GM12875 (cell line): ENCODE measurements around the gene FRMD4A.

Source experiments
- H3K4me3 ChIP-seq: one replicate; pipeline ENCODE4 v1.5.1; 2011; ENCODE audit warnings: low read depth, low read length, control low read depth
- CTCF ChIP-seq: IDR thresholded peaks from 2 replicates; pipeline ENCODE4 v1.5.1; 2011; ENCODE audit warnings: low read depth, mild to moderate bottlenecking, control low read depth, inconsistent platforms, low read length, moderate library complexity, borderline replicate concordance; ENCODE audit not compliant: insufficient read depth

The FRMD4A gene

GRCh38 chr10:13920465-13920864, 410.3 kb downstream of the FRMD4A start:
- TF ChIP-seq CTCF, result no peak
- no peak overlapping the region for H3K4me3 ChIP-seq

GRCh38 chr10:13920031-13920430, 410.7 kb downstream of the FRMD4A start:
- no peak for TF ChIP-seq CTCF
- H3K4me3 ChIP-seq, result no peak overlapping the region

GRCh38 chr10:13917791-13918190, 412.9 kb downstream of the FRMD4A start:
- H3K4me3 ChIP-seq, result no peak overlapping the region
- no peak for TF ChIP-seq CTCF

GRCh38 chr10:13916384-13916947, 414.3 kb downstream of the FRMD4A start:
- H3K4me3 ChIP-seq, result no peak overlapping the region
- TF ChIP-seq CTCF, result no peak

- no peak overlapping the region for H3K4me3 ChIP-seq
- no peak for TF ChIP-seq CTCF
Measured at GRCh38 chr10:13915710-13916109, 415.0 kb downstream of the FRMD4A start.

GRCh38 chr10:13913897-13914296, 416.8 kb downstream of the FRMD4A start:
- no peak for TF ChIP-seq CTCF
- H3K4me3 ChIP-seq, result no peak overlapping the region

- no peak for TF ChIP-seq CTCF
- H3K4me3 ChIP-seq, result no peak overlapping the region
Measured at GRCh38 chr10:13911821-13912520, 418.8 kb downstream of the FRMD4A start.
